Naive thymus-derived CD8-positive, alpha-beta T cell (primary cell): Measurements from ENCODE around the gene ZNF497. TPM values are rescaled to one million over a fixed set of nuclear protein-coding genes. Genes with fewer than 3 reads are reported as not detected.
"Not testable (repeated sequence)": the region's sequence is repeated elsewhere in the genome, so short reads cannot be mapped to it uniquely, and the experiment has no call there.

Experiments used
- ATAC-seq, 2 donors: fragments of 150-1000 bp; cut with Tn5 transposase in 1 of 2; sonication (Bioruptor Pico), chemical (Tn5 transposase) in 1 of 2; 1 replicate in 1 of 2; 2 replicates in 1 of 2; pipeline ENCODE4 v1.10.0; 2021; ENCODE audit warnings: mild to moderate bottlenecking in 2 of 2, moderate library complexity in 2 of 2
- POLR2A ChIA-PET: fragments of 350-600 bp; sonication (Branson Sonifier 250); formaldehyde crosslinking; loops from one replicate; lab custom pipeline; 2021; ENCODE audit warnings: antibody characterized with exemption; lab: Charles Lee
- DNase-seq, 10 donors: peaks; one replicate each; pipeline versions ENCODE4 v3.0.0 to v3.0.0-alpha.2; 2020 to 2022
- H3K27ac Mint-ChIP-seq, 10 donors: one replicate each; pipeline ENCODE4 v1.8.0; 2020 to 2022; ENCODE audit warnings: mild to moderate bottlenecking in 10 of 10, mixed read lengths in 10 of 10, moderate library complexity in 4 of 10, inconsistent platforms in 1 of 10
- H3K27me3 Mint-ChIP-seq, 5 donors: one replicate each; pipeline ENCODE4 v1.8.0; 2021 to 2022; ENCODE audit warnings: mixed read lengths in 5 of 5
- H3K36me3 Mint-ChIP-seq, 3 donors: one replicate each; pipeline ENCODE4 v1.8.0; 2020 to 2022; ENCODE audit warnings: mixed read lengths in 3 of 3, mild to moderate bottlenecking in 2 of 3, inconsistent platforms in 1 of 3
- H3K4me1 Mint-ChIP-seq, 4 donors: one replicate each; pipeline ENCODE4 v1.8.0; 2021 to 2022; ENCODE audit warnings: mixed read lengths in 4 of 4
- H3K4me3 Mint-ChIP-seq, 10 donors: one replicate each; pipeline ENCODE4 v1.8.0; 2020 to 2022; ENCODE audit warnings: mild to moderate bottlenecking in 10 of 10, mixed read lengths in 10 of 10, moderate library complexity in 6 of 10, inconsistent platforms in 1 of 10
- H3K9me3 Mint-ChIP-seq, 9 donors: one replicate each; pipeline ENCODE4 v1.8.0; 2020 to 2022; ENCODE audit warnings: mixed read lengths in 9 of 9, mild to moderate bottlenecking in 3 of 9, inconsistent platforms in 1 of 9, moderate library complexity in 1 of 9
- polyA plus RNA-seq, 3 donors: library from polyadenylated mRNA; unstranded; fragments of 300-500 nt; fragmentation: Illumina TruSeq; gene quantifications; one replicate each; pipeline ENCODE4 v1.2.3, GENCODE V29; 2021
- total RNA-seq, 8 experiments: library from RNA in 2 of 8; stranded (reverse) in 2 of 8; gene quantifications; one replicate each; pipeline ENCODE4 v1.2.3 and lab custom pipeline; 2021 to 2026

Gene ZNF497
- total and polyA plus RNA-seq, 5 experiments from 2014 or later: 1.8 to 6.6 (median 2.2) TPM

- H3K4me3 Mint-ChIP-seq: peak overlapping the region in 2 of 10 donors; percentile 7 to 57
- peaks cover 0 to 11% (median 7%) of the 10 kb centered on the region in 3 donors for H3K36me3 Mint-ChIP-seq
- DNase-seq (no peak), ATAC-seq (no peak)
- peaks cover 0 to 2% (median 0%) of the 10 kb centered on the region in 9 donors for H3K9me3 Mint-ChIP-seq
- H3K4me1 Mint-ChIP-seq: peaks cover 26 to 48% (median 40%) of the 10 kb centered on the region in 4 donors
- no peaks in the 10 kb centered on the region for H3K27me3 Mint-ChIP-seq
- POLR2A ChIA-PET: interaction anchor here (2.9 kb wide), 1 partner anchor 12 kb away, joined by 11 read pairs; the partner anchor contains the start of gene ZNF497
- no peak overlapping the region for H3K27ac Mint-ChIP-seq
Observed at GRCh38 chr19:58350871-58351557, 11.5 kb downstream of the ZNF497 start.

GRCh38 chr19:58350001-58350861 is 12.3 kb downstream of the ZNF497 start:
- H3K9me3 Mint-ChIP-seq: peaks cover 0 to 2% (median 0%) of the 10 kb centered on the region in 9 donors
- no peaks in the 10 kb centered on the region for H3K27me3 Mint-ChIP-seq
- no peak for ATAC-seq
- no peak for DNase-seq
- peaks cover 27 to 49% (median 42%) of the 10 kb centered on the region in 4 donors for H3K4me1 Mint-ChIP-seq
- H3K36me3 Mint-ChIP-seq: peaks cover 0 to 11% (median 7%) of the 10 kb centered on the region in 3 donors
- POLR2A ChIA-PET: interaction anchor here (0.9 to 2.9 kb wide), 2 partner anchors 12 to 23 kb away, joined by 3 to 11 read pairs; partner anchors contain the start of gene ZNF497
- H3K4me3 Mint-ChIP-seq: peak overlapping the region in 3 of 10 donors; percentile 57 to 93 (median 64)
- H3K27ac Mint-ChIP-seq: peak overlapping the region in 2 of 10 donors; percentile 69 to 80

GRCh38 chr19:58349590-58349989 is 13.0 kb downstream of the ZNF497 start:
- H3K27me3 Mint-ChIP-seq: no peaks in the 10 kb centered on the region
- peaks cover 0 to 11% (median 7%) of the 10 kb centered on the region in 3 donors for H3K36me3 Mint-ChIP-seq
- peak overlapping the region in 6 of 10 donors; percentile 29 to 82 (median 74) for H3K27ac Mint-ChIP-seq
- H3K4me1 Mint-ChIP-seq: peaks cover 26 to 48% (median 42%) of the 10 kb centered on the region in 4 donors
- DNase-seq (no peak), ATAC-seq (no peak)
- peaks cover 0 to 2% (median 0%) of the 10 kb centered on the region in 9 donors for H3K9me3 Mint-ChIP-seq
- peak overlapping the region in 9 of 10 donors; percentile 18 to 93 (median 36) for H3K4me3 Mint-ChIP-seq
- POLR2A ChIA-PET: interaction anchor here (0.6 to 2.9 kb wide), 4 partner anchors 13 to 159 kb away, joined by 3 to 11 read pairs (median 4); partner anchors contain the start of gene ZNF497

- H3K4me1 Mint-ChIP-seq: peaks cover 26 to 45% (median 41%) of the 10 kb centered on the region in 4 donors
- H3K4me3 Mint-ChIP-seq: peak overlapping the region; percentile 93 to 98 (median 94)
- POLR2A ChIA-PET: interaction anchor here (0.7 to 2.7 kb wide), 12 partner anchors 9 to 164 kb away, joined by 3 to 72 read pairs (median 6); partner anchors contain the start of genes ZNF497, ZNF584, ZNF8 and ZSCAN22
- H3K27ac Mint-ChIP-seq: peak overlapping the region; percentile 88 to 98 (median 94)
- not testable (repeated sequence) for DNase-seq, H3K27me3 Mint-ChIP-seq, H3K9me3 Mint-ChIP-seq, ATAC-seq
- H3K36me3 Mint-ChIP-seq: peaks cover 0 to 11% (median 7%) of the 10 kb centered on the region in 3 donors
Observed at GRCh38 chr19:58348080-58348479, 14.5 kb downstream of the ZNF497 start.

GRCh38 chr19:58346961-58347929 is 15.3 kb downstream of the ZNF497 start:
- peaks cover 23 to 46% (median 38%) of the 10 kb centered on the region in 4 donors for H3K4me1 Mint-ChIP-seq
- H3K36me3 Mint-ChIP-seq: peaks cover 3 to 11% (median 7%) of the 10 kb centered on the region in 3 donors
- H3K4me3 Mint-ChIP-seq: peak overlapping the region; percentile 93 to 98 (median 94)
- peak; percentile 66 to 90 (median 77) for DNase-seq
- H3K27me3 Mint-ChIP-seq: no peaks in the 10 kb centered on the region
- ATAC-seq: peak; percentile 83 to 88
- H3K27ac Mint-ChIP-seq: peak overlapping the region; percentile 88 to 98 (median 94)
- POLR2A ChIA-PET: interaction anchor here (0.5 to 2.7 kb wide), 21 partner anchors 10 to 211 kb away, joined by 3 to 72 read pairs (median 5); partner anchors contain the start of genes ERVK3-1, UBE2M, ZNF132 and ZNF497
- H3K9me3 Mint-ChIP-seq: peaks cover 0 to 2% (median 0%) of the 10 kb centered on the region in 9 donors

- Mint-ChIP-seq H3K4me1 (peaks cover 25 to 59% (median 40%) of the 10 kb centered on the region in 4 donors), H3K27ac (peak overlapping the region; percentile 19 to 98 (median 88)), H3K4me3 (peak overlapping the region; percentile 77 to 98 (median 92)), H3K27me3 (no peaks in the 10 kb centered on the region), H3K9me3 (peaks cover 0 to 2% (median 0%) of the 10 kb centered on the region in 9 donors), H3K36me3 (peaks cover 4 to 7% (median 6%) of the 10 kb centered on the region in 3 donors)
- no peak for DNase-seq
- POLR2A ChIA-PET: interaction anchor here (2.0 kb wide), 1 partner anchor 17 kb away, joined by 6 read pairs; the partner anchor contains the start of gene ZNF497
- no peak for ATAC-seq
Observed at GRCh38 chr19:58345558-58345957, 17.0 kb downstream of the ZNF497 start.

GRCh38 chr19:58338825-58339558 is 23.6 kb downstream of the ZNF497 start:
- ATAC-seq (peak in 1 of 2 donors; percentile 39), DNase-seq (no peak)
- Mint-ChIP-seq H3K4me1 (peaks cover 6 to 25% (median 18%) of the 10 kb centered on the region in 4 donors), H3K27ac (no peak overlapping the region), H3K4me3 (no peak overlapping the region), H3K9me3 (no peaks in the 10 kb centered on the region), H3K36me3 (peaks cover 11 to 19% (median 12%) of the 10 kb centered on the region in 3 donors), H3K27me3 (no peaks in the 10 kb centered on the region)
- POLR2A ChIA-PET: no interaction called here

- POLR2A ChIA-PET: no interaction called here
- DNase-seq (no peak), ATAC-seq (no peak)
- H3K4me1 Mint-ChIP-seq: peaks cover 6 to 26% (median 18%) of the 10 kb centered on the region in 4 donors
- no peak overlapping the region for H3K27ac Mint-ChIP-seq
- no peaks in the 10 kb centered on the region for H3K9me3 Mint-ChIP-seq
- H3K36me3 Mint-ChIP-seq: peaks cover 11 to 19% (median 12%) of the 10 kb centered on the region in 3 donors
- H3K27me3 Mint-ChIP-seq: no peaks in the 10 kb centered on the region
- H3K4me3 Mint-ChIP-seq: no peak overlapping the region
Observed at GRCh38 chr19:58338336-58338735, 24.2 kb downstream of the ZNF497 start.

GRCh38 chr19:58336820-58337219 is 25.7 kb downstream of the ZNF497 start:
- DNase-seq: no peak
- Mint-ChIP-seq H3K36me3 (peaks cover 5 to 16% (median 10%) of the 10 kb centered on the region in 3 donors), H3K9me3 (no peaks in the 10 kb centered on the region), H3K4me3 (no peak overlapping the region), H3K27me3 (no peaks in the 10 kb centered on the region), H3K27ac (no peak overlapping the region), H3K4me1 (peaks cover 6 to 26% (median 14%) of the 10 kb centered on the region in 4 donors)
- no peak for ATAC-seq
- POLR2A ChIA-PET: interaction anchor here (0.6 kb wide), 1 partner anchor 71 kb away, joined by 5 read pairs; no protein-coding TSS in a partner anchor

GRCh38 chr19:58336216-58336615 is 26.3 kb downstream of the ZNF497 start:
- no peaks in the 10 kb centered on the region for H3K27me3 Mint-ChIP-seq
- no peaks in the 10 kb centered on the region for H3K9me3 Mint-ChIP-seq
- H3K4me1 Mint-ChIP-seq: peaks cover 6 to 23% (median 11%) of the 10 kb centered on the region in 4 donors
- H3K36me3 Mint-ChIP-seq: peaks cover 5 to 16% (median 10%) of the 10 kb centered on the region in 3 donors
- no peak for DNase-seq
- POLR2A ChIA-PET: interaction anchor here (0.6 kb wide), 1 partner anchor 70 kb away, joined by 5 read pairs; no protein-coding TSS in a partner anchor
- no peak for ATAC-seq
- no peak overlapping the region for H3K4me3 Mint-ChIP-seq
- peak overlapping the region in 5 of 10 donors; percentile 17 to 66 (median 45) for H3K27ac Mint-ChIP-seq
